ENCODE data around the gene ZNF580. TPM values are rescaled to one million over a fixed set of nuclear protein-coding genes. Genes with fewer than 3 reads are reported as not detected.

Gene ZNF580
- total and polyA plus RNA-seq, 9 of the 15 experiments (the other 6 are each of a cell fraction or from before 2014, with no cell fraction given) = 2.3 to 47.4 (median 6.0) TPM

- Histone ChIP-seq H3K9me3 (replicated peaks; ENCODE audit: control insufficient read depth, insufficient read depth, low read depth, low read length) (peaks cover 3% of the 10 kb centered on the region; the same call in 1 of the 2 replicates), H3K4me1 (replicated peaks in 1 of 2; ENCODE audit: control insufficient read depth in 2 of 2, insufficient read depth in 2 of 2, low read length in 2 of 2) (peaks cover 14 to 23% of the 10 kb centered on the region in 2 experiments; a peak in 4 of 5 replicates), H3K9ac (ENCODE audit: insufficient read depth in 1 of 2, low read depth in 2 of 2, low read length in 2 of 2) (no peak overlapping the region), H3K4me3 (no peak overlapping the region), H3K79me2 (ENCODE audit: control insufficient read depth, insufficient read depth, low read length) (peaks cover 13% of the 10 kb centered on the region), H2AFZ (ENCODE audit: low read depth, low read length) (no peak overlapping the region), H3K4me2 (ENCODE audit: insufficient read depth, low read length) (no peak overlapping the region), H4K20me1 (replicated peaks; ENCODE audit: control insufficient read depth, insufficient read depth, low read length) (no peaks in the 10 kb centered on the region), H3K27ac (ENCODE audit: extremely low read depth, low read depth, low read length) (no peak overlapping the region; the same call in 2 of the 3 replicates), H3K27me3 (ENCODE audit: control insufficient read depth in 2 of 2, insufficient read depth in 2 of 2, low read length in 2 of 2) (no peaks in the 10 kb centered on the region), H3K9me1 (ENCODE audit: control insufficient read depth, insufficient read depth, low read length) (no peaks in the 10 kb centered on the region), H3K36me3 (ENCODE audit: control insufficient read depth, insufficient read depth, low read length) (peaks cover 39% of the 10 kb centered on the region; the same call in 2 of the 3 replicates)
- DNase-seq (ENCODE audit: extremely low read depth in 1 of 4, low spot score in 3 of 4) (no peak), FAIRE-seq (no peak), ATAC-seq (no peak)
- intact Hi-C loops (cut with micrococcal nuclease) = no loop called here
- TF ChIP-seq NFIX (CRISPR knock-in tag; IDR thresholded peaks at IDR 0.05; ENCODE audit: low read depth) (no peak), LARP7 (IDR thresholded peaks at IDR 0.05) (no peak), ZNF76 (CRISPR knock-in tag; IDR thresholded peaks at IDR 0.05; ENCODE audit: borderline replicate concordance) (no peak), SAFB (IDR thresholded peaks at IDR 0.05; ENCODE audit: borderline replicate concordance, low read depth, low read length) (no peak), BDP1 (IDR thresholded peaks at IDR 0.05; ENCODE audit: insufficient read depth, insufficient read length) (no peak), ZC3H4 (CRISPR knock-in tag; IDR thresholded peaks at IDR 0.05; ENCODE audit: borderline replicate concordance) (no peak), HMG20B (CRISPR knock-in tag; IDR thresholded peaks at IDR 0.05) (no peak)
- in situ Hi-C loops (cut with MboI) = no loop called here
- POLR2A ChIA-PET = no interaction called here
- no TSS peak for BruUV-seq (replicated peaks)
- WGBS (ENCODE audit: insufficient coverage, low coverage, missing lambda C conversion rate) = 91% methylated on average over 1 of the region's 3 CpGs
- CTCF ChIA-PET (ENCODE audit: low intra/inter-chr PET ratio) = no interaction called here
Measured at GRCh38 chr19:55596304-55596703, 44.5 kb upstream of the ZNF580 start.

- Histone ChIP-seq H3K79me2 (ENCODE audit: control insufficient read depth, insufficient read depth, low read length) (peaks cover 18% of the 10 kb centered on the region), H3K27ac (ENCODE audit: extremely low read depth, low read depth, low read length) (no peak overlapping the region), H3K36me3 (ENCODE audit: control insufficient read depth, insufficient read depth, low read length) (peaks cover 32% of the 10 kb centered on the region; the same call in 2 of the 3 replicates), H3K9me3 (replicated peaks; ENCODE audit: control insufficient read depth, insufficient read depth, low read depth, low read length) (peaks cover 3% of the 10 kb centered on the region; the same call in 1 of the 2 replicates), H4K20me1 (replicated peaks; ENCODE audit: control insufficient read depth, insufficient read depth, low read length) (no peaks in the 10 kb centered on the region), H3K4me3 (no peak overlapping the region), H3K4me2 (ENCODE audit: insufficient read depth, low read length) (no peak overlapping the region), H3K27me3 (ENCODE audit: control insufficient read depth in 2 of 2, insufficient read depth in 2 of 2, low read length in 2 of 2) (no peaks in the 10 kb centered on the region), H3K4me1 (replicated peaks in 1 of 2; ENCODE audit: control insufficient read depth in 2 of 2, insufficient read depth in 2 of 2, low read length in 2 of 2) (peaks cover 13 to 23% of the 10 kb centered on the region in 2 experiments; a peak in 4 of 5 replicates), H3K9ac (ENCODE audit: insufficient read depth in 1 of 2, low read depth in 2 of 2, low read length in 2 of 2) (no peak overlapping the region; a peak in 1 of 4 replicates), H3K9me1 (ENCODE audit: control insufficient read depth, insufficient read depth, low read length) (no peaks in the 10 kb centered on the region), H2AFZ (ENCODE audit: low read depth, low read length) (no peak overlapping the region)
- no peak for ATAC-seq
- in situ Hi-C loops (cut with MboI) = no loop called here
- POLR2A ChIA-PET = interaction anchor here (3.4 kb wide), 1 partner anchor 9 kb away, joined by 22 read pairs; no protein-coding TSS in a partner anchor
- no peak for FAIRE-seq
- intact Hi-C loops (cut with micrococcal nuclease) = no loop called here
- no TSS peak for BruUV-seq (replicated peaks)
- CTCF ChIA-PET (ENCODE audit: low intra/inter-chr PET ratio) = no interaction called here
- peak in 1 of 4 experiments; percentile 1 for DNase-seq (ENCODE audit: extremely low read depth in 1 of 4, low spot score in 3 of 4)
- WGBS (ENCODE audit: insufficient coverage, low coverage, missing lambda C conversion rate) = 98% methylated on average over 11 of the region's 30 CpGs
- TF ChIP-seq KLF13 (tag; IDR thresholded peaks at IDR 0.05; ENCODE audit: borderline replicate concordance, low read depth) (no peak), POLR2G (IDR thresholded peaks at IDR 0.05; ENCODE audit: low read depth, low read length) (peak; percentile 49), RBFOX2 (IDR thresholded peaks at IDR 0.05; ENCODE audit: low read depth, low read length) (peak; percentile 42)
Measured at GRCh38 chr19:55597501-55597921, 43.3 kb upstream of the ZNF580 start.
